Liver (tissue), 9 donors: ENCODE results near the gene NT5C1A. TPM values are rescaled to one million over a fixed set of nuclear protein-coding genes. Genes with fewer than 3 reads are reported as not detected.

Experiments
- DNase-seq: peaks from one replicate; pipeline ENCODE4 v3.0.0-alpha.2; 2017; ENCODE audit warnings: low spot score
- H3K27ac ChIP-seq, 2 donors: one replicate each; pipeline ENCODE4 v1.7.0; 2013; ENCODE audit warnings: inconsistent platforms in 2 of 2, low read length in 2 of 2, control low read depth in 1 of 2, low read depth in 1 of 2, mild to moderate bottlenecking in 1 of 2
- H3K27me3 ChIP-seq, 4 donors: one replicate each; pipeline versions ENCODE4 v1.6.1 to v1.7.0; 2013; ENCODE audit warnings: low read length in 3 of 4, inconsistent platforms in 1 of 4, mild to moderate bottlenecking in 1 of 4, moderate library complexity in 1 of 4; ENCODE audit not compliant: control insufficient read depth in 4 of 4, insufficient read depth in 4 of 4
- H3K36me3 ChIP-seq, 4 donors: one replicate each; pipeline versions ENCODE4 v1.6.1 to v1.7.0; 2013; ENCODE audit warnings: low read length in 3 of 4, mild to moderate bottlenecking in 3 of 4, low read depth in 1 of 4, moderate library complexity in 1 of 4; ENCODE audit not compliant: control insufficient read depth in 4 of 4, insufficient read depth in 3 of 4
- H3K4me1 ChIP-seq, 4 donors: one replicate each; pipeline versions ENCODE4 v1.6.1 to v1.7.0; 2013; ENCODE audit warnings: low read length in 3 of 4, mild to moderate bottlenecking in 3 of 4, moderate library complexity in 1 of 4; ENCODE audit not compliant: control insufficient read depth in 4 of 4, insufficient read depth in 4 of 4
- H3K4me3 ChIP-seq, 3 donors: one replicate each; pipeline versions ENCODE4 v1.6.1 to v1.7.0; 2013; ENCODE audit warnings: low read length in 3 of 3, control low read depth in 1 of 3, low read depth in 1 of 3, mild to moderate bottlenecking in 1 of 3
- H3K9ac ChIP-seq, 2 donors: one replicate each; pipeline ENCODE4 v1.7.0; 2013; ENCODE audit warnings: low read length in 2 of 2, mild to moderate bottlenecking in 2 of 2, moderate library complexity in 2 of 2, control low read depth in 1 of 2, low read depth in 1 of 2
- H3K9me3 ChIP-seq, 4 donors: one replicate each; pipeline versions ENCODE4 v1.6.1 to v1.7.0; 2013; ENCODE audit warnings: low read length in 3 of 4; ENCODE audit not compliant: control insufficient read depth in 4 of 4
- ATF3 ChIP-seq: IDR thresholded peaks from 2 replicates; pipeline ENCODE4 v1.6.1; 2016; ENCODE audit warnings: antibody characterized with exemption
- CTCF ChIP-seq: fragments of 150-350 bp; IDR thresholded peaks from 2 replicates; pipeline ENCODE4 v1.5.1; 2017; ENCODE audit warnings: improper control_type of control experiment, low read depth, low read length; ENCODE audit not compliant: missing input control
- EGR1 ChIP-seq, 2 donors: IDR thresholded peaks; 2 replicates each; pipeline ENCODE4 v1.6.1; 2016 to 2018; ENCODE audit warnings: antibody characterized with exemption in 2 of 2, low read depth in 2 of 2
- FOXA1 ChIP-seq: IDR thresholded peaks from 2 replicates; pipeline ENCODE4 v1.6.1; 2016; ENCODE audit warnings: antibody characterized with exemption
- FOXA2 ChIP-seq: IDR thresholded peaks from 2 replicates; pipeline ENCODE4 v1.6.1; 2016; ENCODE audit warnings: antibody characterized with exemption
- GABPA ChIP-seq, 2 donors: IDR thresholded peaks in 1 of 2; conservative IDR thresholded peaks in 1 of 2; 2 replicates each; pipeline ENCODE4 v1.6.1; 2016; ENCODE audit warnings: antibody characterized with exemption in 2 of 2, mild to moderate bottlenecking in 1 of 2, moderate library complexity in 1 of 2
- HNF4A ChIP-seq, 2 donors: conservative IDR thresholded peaks; 2 replicates each; pipeline ENCODE4 v1.6.1; 2016; ENCODE audit warnings: antibody characterized with exemption in 2 of 2, mild to moderate bottlenecking in 2 of 2
- HNF4G ChIP-seq: IDR thresholded peaks from 2 replicates; pipeline ENCODE4 v1.6.1; 2016; ENCODE audit warnings: antibody characterized with exemption
- JUND ChIP-seq, 2 donors: IDR thresholded peaks; 2 replicates each; pipeline ENCODE4 v1.6.1; 2016; ENCODE audit warnings: antibody characterized with exemption in 2 of 2
- MAX ChIP-seq: IDR thresholded peaks from 2 replicates; pipeline ENCODE4 v1.6.1; 2016; ENCODE audit warnings: antibody characterized with exemption
- NR2F2 ChIP-seq: IDR thresholded peaks from 2 replicates; pipeline ENCODE4 v1.6.1; 2016; ENCODE audit warnings: antibody characterized with exemption
- RAD21 ChIP-seq, 2 donors: IDR thresholded peaks; 2 replicates each; pipeline ENCODE4 v1.6.1; 2016; ENCODE audit warnings: antibody characterized with exemption in 2 of 2, mild to moderate bottlenecking in 2 of 2
- REST ChIP-seq: IDR thresholded peaks from 2 replicates; pipeline ENCODE4 v1.6.1; 2016; ENCODE audit warnings: antibody characterized with exemption, mild to moderate bottlenecking
- RXRA ChIP-seq, 2 donors: IDR thresholded peaks; 2 replicates each; pipeline ENCODE4 v1.6.1; 2017 to 2018; ENCODE audit warnings: antibody characterized with exemption in 2 of 2, mild to moderate bottlenecking in 1 of 2
- SP1 ChIP-seq: IDR thresholded peaks from 2 replicates; pipeline ENCODE4 v1.6.1; 2018; ENCODE audit warnings: antibody characterized with exemption, mild to moderate bottlenecking
- TAF1 ChIP-seq: conservative IDR thresholded peaks from 2 replicates; pipeline ENCODE4 v1.6.1; 2016; ENCODE audit warnings: antibody characterized with exemption, mild to moderate bottlenecking
- YY1 ChIP-seq: IDR thresholded peaks from 2 replicates; pipeline ENCODE4 v1.6.1; 2016; ENCODE audit warnings: antibody characterized with exemption, mild to moderate bottlenecking
- ZBTB33 ChIP-seq: IDR thresholded peaks from 2 replicates; pipeline ENCODE4 v1.6.1; 2016; ENCODE audit warnings: antibody characterized with exemption
- WGBS: extraction: QIAGEN DNeasy Blood & Tissue Kit; methylation state at CpG from one replicate; pipeline ENCODE4 v1.1.7; 2013; 5-methylcytosine and 5-hydroxymethylcytosine counted together
- polyA plus RNA-seq, 2 donors: library from polyadenylated mRNA; stranded (reverse) in 1 of 2; unstranded in 1 of 2; fragments of 200-250 nt in 1 of 2; fragments of >200 nt in 1 of 2; fragmentation: Nextera tagmentation in 1 of 2; extraction: Ambion mirVana in 1 of 2; gene quantifications; one replicate each; pipeline versions ENCODE4 v1.2.1 to v1.2.3, GENCODE V29; 2013 to 2015
- total RNA-seq, 2 donors: library from RNA; depleted of rRNA; stranded (reverse); fragments of >200 nt; gene quantifications; one replicate each; pipeline ENCODE4 v1.2.3, GENCODE V29; 2014
- donor health status: healthy.
- donor health status: healthy.
- donor health status: healthy.
- donor health status: healthy.
- donor health status: healthy.

NT5C1A gene
- total and polyA plus RNA-seq, 4 donors = 0.05 to 0.08 TPM; not detected in 2

- no peaks in the 10 kb centered on the region for H3K36me3 ChIP-seq
- DNase-seq = no peak
- TF ChIP-seq REST (no peak), ATF3 (no peak), FOXA2 (no peak), CTCF (no peak), FOXA1 (no peak), EGR1 (IDR thresholded peaks at IDR 0.05; ENCODE audit: low read depth in 2 of 2) (no peak), SP1 (no peak), RXRA (IDR thresholded peaks at IDR 0.05) (no peak), RAD21 (IDR thresholded peaks at IDR 0.05) (no peak), HNF4G (no peak), HNF4A (conservative IDR thresholded peaks at IDR 0.05) (no peak), YY1 (no peak), ZBTB33 (no peak), JUND (IDR thresholded peaks at IDR 0.05) (no peak), TAF1 (no peak), NR2F2 (no peak), GABPA (IDR thresholded peaks at IDR 0.05 in 1 of 2, conservative IDR thresholded peaks at IDR 0.05 in 1 of 2) (no peak), MAX (no peak)
- no peak overlapping the region for H3K27ac ChIP-seq
- no peak overlapping the region for H3K4me3 ChIP-seq
- no peaks in the 10 kb centered on the region for H3K4me1 ChIP-seq
- H3K9ac ChIP-seq = no peak overlapping the region
- WGBS = 93% methylated on average over 12 of the region's 12 CpGs
- H3K27me3 ChIP-seq = no peaks in the 10 kb centered on the region
- H3K9me3 ChIP-seq = no peaks in the 10 kb centered on the region
Measured at GRCh38 chr1:39659110-39659509, 12.8 kb downstream of the NT5C1A start.
